PC-3 (cell line): ENCODE measurements around the gene LY6G6F. TPM values are rescaled to one million over a fixed set of nuclear protein-coding genes. Genes with fewer than 3 reads are reported as not detected.
"Not testable (repeated sequence)": the region's sequence is repeated elsewhere in the genome, so short reads cannot be mapped to it uniquely, and the experiment has no call there.

Source experiments
- ATAC-seq: fragments of 200-7000 bp; cut with Tn5 transposase; 2 replicates; pipeline ENCODE4 v1.9.1; 2020; ENCODE audit warnings: mild to moderate bottlenecking, moderate library complexity
- BruUV-seq: library from RNA; stranded (reverse); fragments of 400-500 nt; replicated peaks from 2 replicates; lab custom pipeline; 2021; lab: Mats Ljungman, UMichigan
- CTCF ChIA-PET: fragments of 300-600 bp; sonication (Branson Sonifier 250); formaldehyde crosslinking; loops from one replicate; lab custom pipeline; 2022; ENCODE audit warnings: antibody characterized with exemption; lab: Charles Lee
- POLR2A ChIA-PET: fragments of 300-600 bp; sonication (Branson Sonifier 250); formaldehyde crosslinking; loops from one replicate; lab custom pipeline; 2022; ENCODE audit warnings: antibody characterized with exemption; ENCODE audit not compliant: unreplicated experiment; lab: Charles Lee
- DNase-seq: peaks from one replicate; pipeline ENCODE4 v3.0.0-alpha.2; 2015
- H2AFZ ChIP-seq: fragments of 300-600 bp; sonication (generic); 2 replicates; pipeline ENCODE4 v1.6.0; 2016; ENCODE audit warnings: antibody characterized with exemption, low read length
- H3F3A ChIP-seq: fragments of 300-600 bp; sonication (generic); one replicate; pipeline ENCODE4 v1.6.0; 2017; ENCODE audit warnings: antibody characterized with exemption, low read length, control low read depth, mild to moderate bottlenecking; ENCODE audit not compliant: unreplicated experiment
- H3K27ac ChIP-seq: fragments of 300-600 bp; sonication (generic); 2 replicates; pipeline ENCODE4 v1.5.1; 2016; ENCODE audit warnings: mild to moderate bottlenecking, low read length
- H3K27me3 ChIP-seq: fragments of 300-600 bp; sonication (generic); 2 replicates; pipeline ENCODE4 v1.6.1; 2016; ENCODE audit warnings: low read length, mixed read lengths
- H3K36me3 ChIP-seq: fragments of 300-600 bp; sonication (generic); 2 replicates; pipeline ENCODE4 v1.6.1; 2016; ENCODE audit warnings: low read depth, mixed run types, low read length, mixed read lengths
- H3K4me1 ChIP-seq: fragments of 300-600 bp; sonication (generic); 2 replicates; pipeline ENCODE4 v1.5.1; 2016; ENCODE audit warnings: low read length; ENCODE audit not compliant: insufficient read depth
- H3K4me2 ChIP-seq: fragments of 300-600 bp; sonication (generic); 2 replicates; pipeline ENCODE4 v1.6.0; 2016; ENCODE audit warnings: low read length
- H3K4me3 ChIP-seq: fragments of 300-600 bp; sonication (generic); 2 replicates; pipeline ENCODE4 v1.5.1; 2016; ENCODE audit warnings: mild to moderate bottlenecking, low read length, mixed read lengths
- H3K79me2 ChIP-seq: fragments of 300-600 bp; sonication (generic); 2 replicates; pipeline ENCODE4 v1.6.1; 2017; ENCODE audit warnings: low read length, mixed read lengths
- H3K9ac ChIP-seq: fragments of 300-600 bp; sonication (generic); 2 replicates; pipeline ENCODE4 v1.6.0; 2016; ENCODE audit warnings: mild to moderate bottlenecking, low read length
- H3K9me2 ChIP-seq: fragments of 300-600 bp; sonication (generic); replicated peaks from 2 replicates; pipeline ENCODE4 v1.6.1; 2016; ENCODE audit warnings: mixed run types, low read length, mixed read lengths
- H3K9me3 ChIP-seq: fragments of 300-600 bp; sonication (generic); 2 replicates; pipeline ENCODE4 v1.6.1; 2016; ENCODE audit warnings: low read length, mixed read lengths
- H4K20me1 ChIP-seq: fragments of 300-600 bp; sonication (generic); 2 replicates; pipeline ENCODE4 v1.6.1; 2016; ENCODE audit warnings: low read length, mixed read lengths
- EZH2 ChIP-seq: fragments of 300-600 bp; sonication (generic); IDR thresholded peaks from one replicate; pipeline ENCODE4 v1.6.1; 2017; ENCODE audit warnings: antibody characterized with exemption, mild to moderate bottlenecking, low read length; ENCODE audit not compliant: unreplicated experiment
- EZH2phosphoT487 ChIP-seq: fragments of 300-600 bp; sonication (generic); IDR thresholded peaks from 2 replicates; pipeline ENCODE4 v1.6.1; 2018; ENCODE audit warnings: mild to moderate bottlenecking, antibody characterized with exemption, low read length, borderline replicate concordance
- intact Hi-C: fragments of 100-400 bp; cut with micrococcal nuclease; formaldehyde crosslinking; loops from 2 replicates; pipeline ENCODE4 v1.9.0; 2023
- total RNA-seq: library from RNA; depleted of rRNA; stranded (reverse); fragments of >200 nt; gene quantifications from 2 replicates; pipeline ENCODE4 v1.2.3, GENCODE V29; 2014
- TF ChIP-seq, protein P1 (sequence below): fragments of 300-600 bp; sonication (generic); conservative IDR thresholded peaks from 2 replicates; pipeline ENCODE4 v1.5.1; 2017; ENCODE audit warnings: antibody characterized with exemption, low read depth, mild to moderate bottlenecking, low read length

LY6G6F gene
- total RNA-seq, 1 experiment from 2014 or later, result not detected

DNA sequence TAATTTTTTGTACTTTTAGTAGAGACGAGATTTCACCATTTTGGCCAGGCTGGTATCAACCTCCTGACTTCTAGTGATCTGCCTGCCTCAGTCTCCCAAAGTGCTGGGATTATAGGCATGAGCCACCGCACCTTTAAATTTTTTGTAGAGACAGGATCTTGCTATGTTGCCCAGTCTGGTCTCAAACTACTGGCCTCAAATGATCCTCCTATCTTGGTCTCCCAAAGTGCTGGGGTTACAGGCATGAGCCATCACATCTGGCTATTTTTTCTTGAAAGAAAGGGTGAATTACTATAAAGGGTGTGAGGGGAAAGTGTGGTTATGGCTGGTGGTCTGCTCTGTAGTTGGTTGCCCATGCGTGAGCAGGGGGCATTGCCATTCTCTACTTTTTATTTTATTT, 1.6 kb downstream of the LY6G6F start:
- H3K9ac ChIP-seq, result no peak overlapping the region
- TF ChIP-seq, protein P1, sequence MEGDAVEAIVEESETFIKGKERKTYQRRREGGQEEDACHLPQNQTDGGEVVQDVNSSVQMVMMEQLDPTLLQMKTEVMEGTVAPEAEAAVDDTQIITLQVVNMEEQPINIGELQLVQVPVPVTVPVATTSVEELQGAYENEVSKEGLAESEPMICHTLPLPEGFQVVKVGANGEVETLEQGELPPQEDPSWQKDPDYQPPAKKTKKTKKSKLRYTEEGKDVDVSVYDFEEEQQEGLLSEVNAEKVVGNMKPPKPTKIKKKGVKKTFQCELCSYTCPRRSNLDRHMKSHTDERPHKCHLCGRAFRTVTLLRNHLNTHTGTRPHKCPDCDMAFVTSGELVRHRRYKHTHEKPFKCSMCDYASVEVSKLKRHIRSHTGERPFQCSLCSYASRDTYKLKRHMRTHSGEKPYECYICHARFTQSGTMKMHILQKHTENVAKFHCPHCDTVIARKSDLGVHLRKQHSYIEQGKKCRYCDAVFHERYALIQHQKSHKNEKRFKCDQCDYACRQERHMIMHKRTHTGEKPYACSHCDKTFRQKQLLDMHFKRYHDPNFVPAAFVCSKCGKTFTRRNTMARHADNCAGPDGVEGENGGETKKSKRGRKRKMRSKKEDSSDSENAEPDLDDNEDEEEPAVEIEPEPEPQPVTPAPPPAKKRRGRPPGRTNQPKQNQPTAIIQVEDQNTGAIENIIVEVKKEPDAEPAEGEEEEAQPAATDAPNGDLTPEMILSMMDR, result no peak
- no peak overlapping the region for H3K27ac ChIP-seq
- ATAC-seq (no peak), DNase-seq (no peak)
- no peaks in the 10 kb centered on the region for H3F3A ChIP-seq
- intact Hi-C loops, result no loop called here
- POLR2A ChIA-PET, result no interaction called here
- no peaks in the 10 kb centered on the region for H3K4me1 ChIP-seq
- H3K9me2 ChIP-seq, result no peaks in the 10 kb centered on the region
- CTCF ChIA-PET, result no interaction called here
- H2AFZ ChIP-seq, result no peak overlapping the region
- H3K4me3 ChIP-seq, result no peak overlapping the region
- H3K9me3 ChIP-seq, result no peaks in the 10 kb centered on the region
- no peaks in the 10 kb centered on the region for H3K36me3 ChIP-seq
- BruUV-seq, result no TSS peak
- H3K79me2 ChIP-seq, result no peaks in the 10 kb centered on the region
- H4K20me1 ChIP-seq, result no peaks in the 10 kb centered on the region
- no peaks in the 10 kb centered on the region for H3K27me3 ChIP-seq
- H3K4me2 ChIP-seq, result no peak overlapping the region

DNA sequence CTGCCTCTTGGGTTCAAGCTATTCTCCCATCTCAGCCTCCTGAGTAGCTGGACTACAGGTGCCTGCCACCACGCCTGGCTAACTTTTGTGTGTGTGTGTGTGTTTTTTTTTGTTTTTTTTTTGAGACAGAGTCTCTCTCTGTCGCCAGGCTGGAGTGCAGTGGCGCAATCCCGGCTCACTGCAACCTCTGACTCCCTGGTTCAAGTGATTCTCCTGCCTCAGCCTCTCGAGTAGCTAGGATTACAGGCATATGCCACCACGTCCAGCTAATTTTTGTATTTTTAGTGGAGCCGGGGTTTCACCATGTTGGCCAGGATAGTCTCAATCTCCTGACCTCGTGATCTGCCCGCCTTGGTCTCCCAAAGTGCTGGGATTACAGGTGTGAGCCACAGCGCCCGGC, 2.5 kb downstream of the LY6G6F start:
- H3K79me2 ChIP-seq, H2AFZ ChIP-seq, H3K4me3 ChIP-seq, H3K4me2 ChIP-seq, DNase-seq, H3F3A ChIP-seq, BruUV-seq, intact Hi-C loops, H3K9me2 ChIP-seq, H3K27me3 ChIP-seq, H3K36me3 ChIP-seq, H3K9ac ChIP-seq, H3K27ac ChIP-seq, H4K20me1 ChIP-seq, POLR2A ChIA-PET, H3K4me1 ChIP-seq, ATAC-seq, H3K9me3 ChIP-seq: not testable (repeated sequence)
- CTCF ChIA-PET, result interaction anchor here (0.7 kb wide), 1 partner anchor 98 kb away, joined by 4 read pairs; the partner anchor contains the start of gene LSM2

DNA sequence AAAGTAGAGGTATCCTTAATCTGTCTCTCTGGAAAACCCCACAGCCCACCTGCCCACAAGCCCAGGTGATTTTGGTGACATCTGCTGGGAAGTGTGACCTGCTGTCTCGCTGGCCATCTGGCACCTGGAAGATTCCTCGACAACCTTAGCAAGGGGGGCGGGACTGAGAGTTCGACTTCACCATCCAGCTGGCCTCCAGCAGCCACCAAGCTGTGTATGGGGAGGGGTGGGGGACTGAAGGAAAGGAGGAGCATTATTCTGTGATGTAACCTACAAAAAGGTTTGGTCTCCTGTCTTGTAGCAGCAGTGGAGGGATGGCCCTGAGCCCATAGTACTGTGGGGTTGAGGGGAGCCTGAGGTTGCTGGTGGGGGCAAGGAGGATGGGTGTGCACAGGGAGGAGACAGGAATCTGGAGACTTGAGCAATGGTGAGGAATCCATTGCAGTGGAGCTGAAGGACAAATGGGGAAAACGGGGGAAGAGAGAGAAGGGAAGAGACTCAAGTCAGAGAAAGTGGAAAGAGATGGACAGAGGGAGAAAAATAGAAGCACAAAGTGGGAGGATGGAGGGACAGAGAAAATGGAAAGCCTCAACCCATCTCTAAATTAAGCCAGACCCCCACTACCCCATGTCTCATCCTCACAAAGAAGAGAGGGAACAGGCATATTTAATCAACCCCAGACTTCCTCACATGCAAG, 4.0 kb downstream of the LY6G6F start:
- no peaks in the 10 kb centered on the region for H3K9me3 ChIP-seq
- H3K79me2 ChIP-seq, result no peaks in the 10 kb centered on the region
- H3K4me2 ChIP-seq, result no peak overlapping the region
- H3K27me3 ChIP-seq, result no peaks in the 10 kb centered on the region
- intact Hi-C loops, result loop anchor here (10.0 kb wide), 1 partner anchor 54 kb away; the partner anchor contains the start of gene SAPCD1
- no peaks in the 10 kb centered on the region for H3F3A ChIP-seq
- no peak overlapping the region for H3K4me3 ChIP-seq
- no peaks in the 10 kb centered on the region for H3K4me1 ChIP-seq
- BruUV-seq, result no TSS peak
- ATAC-seq (no peak), DNase-seq (no peak)
- ChIA-PET POLR2A (no interaction called here), CTCF (no interaction called here)
- no peak overlapping the region for H2AFZ ChIP-seq
- H3K9ac ChIP-seq, result no peak overlapping the region
- H4K20me1 ChIP-seq, result no peaks in the 10 kb centered on the region
- H3K36me3 ChIP-seq, result no peaks in the 10 kb centered on the region
- H3K9me2 ChIP-seq, result no peaks in the 10 kb centered on the region
- H3K27ac ChIP-seq, result no peak overlapping the region
- TF ChIP-seq EZH2, result no peak
- TF ChIP-seq, protein P1, result no peak
- no peak for TF ChIP-seq EZH2phosphoT487
